ENCODE results near the gene REN.

Gene REN

GRCh38 chr1:204107892-204108291, 58.2 kb downstream of the REN start:
- H3K27ac Mint-ChIP-seq: no peak overlapping the region
- H3K27me3 Mint-ChIP-seq: no peaks in the 10 kb centered on the region
- H3K4me3 Mint-ChIP-seq: no peak overlapping the region
- ATAC-seq (ENCODE audit: low read depth): no peak
- no peaks in the 10 kb centered on the region for H3K36me3 Mint-ChIP-seq
- peaks cover 13% of the 10 kb centered on the region for H3K4me1 Mint-ChIP-seq
- no peak for DNase-seq (ENCODE audit: low spot score in 2 of 2)
- no peaks in the 10 kb centered on the region for H3K9me3 Mint-ChIP-seq

GRCh38 chr1:204106825-204107224, 59.3 kb downstream of the REN start:
- Mint-ChIP-seq H3K27me3 (no peaks in the 10 kb centered on the region), H3K36me3 (no peaks in the 10 kb centered on the region), H3K4me1 (peaks cover 21% of the 10 kb centered on the region), H3K9me3 (no peaks in the 10 kb centered on the region), H3K4me3 (no peak overlapping the region), H3K27ac (no peak overlapping the region)
- ATAC-seq (ENCODE audit: low read depth): no peak
- DNase-seq (ENCODE audit: low spot score in 2 of 2): no peak

GRCh38 chr1:204105131-204105515, 61.0 kb downstream of the REN start:
- H3K36me3 Mint-ChIP-seq: no peaks in the 10 kb centered on the region
- peak overlapping the region; percentile 51 for H3K4me3 Mint-ChIP-seq
- peak overlapping the region; percentile 58 for H3K27ac Mint-ChIP-seq
- H3K4me1 Mint-ChIP-seq: peaks cover 21% of the 10 kb centered on the region
- H3K27me3 Mint-ChIP-seq: no peaks in the 10 kb centered on the region
- DNase-seq (ENCODE audit: low spot score in 2 of 2): no peak
- ATAC-seq (ENCODE audit: low read depth): no peak
- no peaks in the 10 kb centered on the region for H3K9me3 Mint-ChIP-seq

All from memory B cell (primary cell).